SJCRH30 (cell line): ENCODE data around the gene FARP2. TPM values are rescaled to one million over a fixed set of nuclear protein-coding genes. Genes with fewer than 3 reads are reported as not detected.
"Not testable (repeated sequence)": the region's sequence is repeated elsewhere in the genome, so short reads cannot be mapped to it uniquely, and the experiment has no call there.

Experiments
- DNase-seq, 2 experiments: peaks; one replicate each; pipeline ENCODE4 v3.0.0-alpha.2; 2015 to 2020
- H3K27ac ChIP-seq: fragments of 250-450 bp; sonication (Bioruptor Pico); 2 replicates; pipeline ENCODE4 v1.5.1; 2020; ENCODE audit warnings: mild to moderate bottlenecking, moderate library complexity
- H3K27me3 ChIP-seq: fragments of 250-450 bp; sonication (Bioruptor Pico); 2 replicates; pipeline ENCODE4 v1.5.1; 2020; ENCODE audit warnings: mild to moderate bottlenecking, moderate library complexity
- H3K36me3 ChIP-seq: fragments of 250-450 bp; sonication (Bioruptor Pico); 2 replicates; pipeline ENCODE4 v1.5.1; 2020; ENCODE audit warnings: mild to moderate bottlenecking, moderate library complexity
- H3K4me1 ChIP-seq: fragments of 250-450 bp; sonication (Bioruptor Pico); 2 replicates; pipeline ENCODE4 v1.5.1; 2020; ENCODE audit warnings: mild to moderate bottlenecking, moderate library complexity
- H3K4me3 ChIP-seq: fragments of 250-450 bp; sonication (Bioruptor Pico); 2 replicates; pipeline ENCODE4 v1.5.1; 2020; ENCODE audit warnings: mild to moderate bottlenecking, moderate library complexity
- H3K9me3 ChIP-seq: fragments of 250-450 bp; sonication (Bioruptor Pico); replicated peaks from 2 replicates; pipeline ENCODE4 v1.5.1; 2020; ENCODE audit warnings: mild to moderate bottlenecking, moderate library complexity
- total RNA-seq: library from RNA; depleted of rRNA; stranded (reverse); fragments of >200 nt; shearing (Covaris generic); gene quantifications from 2 replicates; pipeline ENCODE4 v1.2.3, GENCODE V29; 2014

The FARP2 gene
- total RNA-seq, 1 experiment from 2014 or later: 68.6 TPM

- H3K27ac ChIP-seq: no peak overlapping the region
- peaks cover 31% of the 10 kb centered on the region for H3K36me3 ChIP-seq
These were observed 38.7 kb upstream of the FARP2 start for GRCh38 chr2:241317391-241317790.

GRCh38 chr2:241318830-241319229, 37.3 kb upstream of the FARP2 start:
- not testable (repeated sequence) for H3K4me3 ChIP-seq, H3K9me3 ChIP-seq, H3K27ac ChIP-seq, H3K27me3 ChIP-seq, DNase-seq, H3K4me1 ChIP-seq
- H3K36me3 ChIP-seq: peaks cover 39% of the 10 kb centered on the region

More at GRCh38 chr2:241317391-241317790, 38.7 kb upstream of the FARP2 start:
- H3K4me1 ChIP-seq: peaks cover 5% of the 10 kb centered on the region; the same call in 1 of the 2 replicates
- no peaks in the 10 kb centered on the region for H3K9me3 ChIP-seq
- H3K27me3 ChIP-seq: no peaks in the 10 kb centered on the region
- no peak for DNase-seq
- H3K4me3 ChIP-seq: peak overlapping the region; percentile 94

GRCh38 chr2:241320394-241320793, 35.7 kb upstream of the FARP2 start:
- Histone ChIP-seq H3K27ac (no peak overlapping the region), H3K27me3 (no peaks in the 10 kb centered on the region), H3K36me3 (peaks cover 50% of the 10 kb centered on the region), H3K4me3 (no peak overlapping the region), H3K9me3 (no peaks in the 10 kb centered on the region), H3K4me1 (peaks cover 5% of the 10 kb centered on the region; the same call in 1 of the 2 replicates)
- DNase-seq: no peak

- Histone ChIP-seq H3K36me3 (peaks cover 56% of the 10 kb centered on the region), H3K9me3 (no peaks in the 10 kb centered on the region), H3K27me3 (no peaks in the 10 kb centered on the region), H3K27ac (no peak overlapping the region), H3K4me1 (peaks cover 5% of the 10 kb centered on the region; the same call in 1 of the 2 replicates), H3K4me3 (no peak overlapping the region)
- no peak for DNase-seq
These were observed 35.1 kb upstream of the FARP2 start for GRCh38 chr2:241321033-241321432.

- H3K36me3 ChIP-seq: peaks cover 63% of the 10 kb centered on the region
- H3K9me3 ChIP-seq: no peaks in the 10 kb centered on the region
- no peak overlapping the region for H3K27ac ChIP-seq
- DNase-seq: no peak
- H3K27me3 ChIP-seq: no peaks in the 10 kb centered on the region
- H3K4me1 ChIP-seq: peaks cover 5% of the 10 kb centered on the region; the same call in 1 of the 2 replicates
- no peak overlapping the region for H3K4me3 ChIP-seq
These were observed 34.2 kb upstream of the FARP2 start for GRCh38 chr2:241321886-241322285.

- Histone ChIP-seq H3K4me1 (0 out of 2 replicates have a peak, but pooled peaks cover 2% of the 10 kb centered on the region), H3K27me3 (no peaks in the 10 kb centered on the region), H3K27ac (no peak overlapping the region), H3K9me3 (no peaks in the 10 kb centered on the region), H3K4me3 (no peak overlapping the region), H3K36me3 (peaks cover 74% of the 10 kb centered on the region)
- DNase-seq: no peak
These were observed 32.3 kb upstream of the FARP2 start for GRCh38 chr2:241323778-241324177.

- Histone ChIP-seq H3K36me3 (peaks cover 75% of the 10 kb centered on the region), H3K4me3 (no peak overlapping the region), H3K27ac (no peak overlapping the region), H3K4me1 (no peaks in the 10 kb centered on the region), H3K9me3 (no peaks in the 10 kb centered on the region), H3K27me3 (no peaks in the 10 kb centered on the region)
- DNase-seq: no peak
These were observed 31.3 kb upstream of the FARP2 start for GRCh38 chr2:241324775-241325174.

- peaks cover 73% of the 10 kb centered on the region for H3K36me3 ChIP-seq
These were observed 30.8 kb upstream of the FARP2 start for GRCh38 chr2:241325257-241325656.

GRCh38 chr2:241329669-241330615, 26.1 kb upstream of the FARP2 start:
- no peaks in the 10 kb centered on the region for H3K9me3 ChIP-seq
- H3K27me3 ChIP-seq: no peaks in the 10 kb centered on the region
- DNase-seq: no peak
- no peak overlapping the region for H3K4me3 ChIP-seq
- peaks cover 83% of the 10 kb centered on the region for H3K36me3 ChIP-seq
- no peak overlapping the region for H3K27ac ChIP-seq
- no peaks in the 10 kb centered on the region for H3K4me1 ChIP-seq

More at GRCh38 chr2:241325257-241325656, 30.8 kb upstream of the FARP2 start:
- H3K27me3 ChIP-seq: no peaks in the 10 kb centered on the region
- DNase-seq: no peak
- no peaks in the 10 kb centered on the region for H3K9me3 ChIP-seq
- H3K4me1 ChIP-seq: no peaks in the 10 kb centered on the region
- H3K27ac ChIP-seq: no peak overlapping the region
- H3K4me3 ChIP-seq: no peak overlapping the region

- Histone ChIP-seq H3K27me3 (no peaks in the 10 kb centered on the region), H3K9me3 (no peaks in the 10 kb centered on the region), H3K36me3 (peaks cover 83% of the 10 kb centered on the region), H3K27ac (no peak overlapping the region), H3K4me1 (no peaks in the 10 kb centered on the region), H3K4me3 (no peak overlapping the region)
- no peak for DNase-seq
These were observed 25.5 kb upstream of the FARP2 start for GRCh38 chr2:241330616-241330981.

- peaks cover 77% of the 10 kb centered on the region for H3K36me3 ChIP-seq
- no peak overlapping the region for H3K4me3 ChIP-seq
- H3K27ac ChIP-seq: no peak overlapping the region
- no peaks in the 10 kb centered on the region for H3K27me3 ChIP-seq
- no peaks in the 10 kb centered on the region for H3K9me3 ChIP-seq
- DNase-seq: no peak
- H3K4me1 ChIP-seq: no peaks in the 10 kb centered on the region
These were observed 21.3 kb upstream of the FARP2 start for GRCh38 chr2:241334813-241335212.

- H3K36me3 ChIP-seq: peaks cover 90% of the 10 kb centered on the region
- H3K27ac ChIP-seq: no peak overlapping the region
- no peaks in the 10 kb centered on the region for H3K27me3 ChIP-seq
- no peak overlapping the region for H3K4me3 ChIP-seq
- H3K9me3 ChIP-seq: no peaks in the 10 kb centered on the region
- no peaks in the 10 kb centered on the region for H3K4me1 ChIP-seq
- DNase-seq: no peak
These were observed 16.1 kb upstream of the FARP2 start for GRCh38 chr2:241339839-241340630.

- Histone ChIP-seq H3K36me3 (peaks cover 90% of the 10 kb centered on the region), H3K27ac (no peak overlapping the region)
- DNase-seq: no peak
These were observed 15.4 kb upstream of the FARP2 start for GRCh38 chr2:241340631-241341163.

GRCh38 chr2:241344925-241345651, 11.0 kb upstream of the FARP2 start:
- DNase-seq: no peak
- no peak overlapping the region for H3K27ac ChIP-seq
- peaks cover 97% of the 10 kb centered on the region for H3K36me3 ChIP-seq
- no peaks in the 10 kb centered on the region for H3K4me1 ChIP-seq
- no peak overlapping the region for H3K4me3 ChIP-seq
- H3K27me3 ChIP-seq: no peaks in the 10 kb centered on the region
- no peaks in the 10 kb centered on the region for H3K9me3 ChIP-seq

More at GRCh38 chr2:241340631-241341163, 15.4 kb upstream of the FARP2 start:
- Histone ChIP-seq H3K9me3 (no peaks in the 10 kb centered on the region), H3K27me3 (no peaks in the 10 kb centered on the region), H3K4me1 (no peaks in the 10 kb centered on the region), H3K4me3 (no peak overlapping the region)
